Mesenchymal stem cell (in vitro differentiated cells and primary cell): ENCODE data around the gene CFAP65.

Experiments used
- DNase-seq: peaks from one replicate; pipeline ENCODE4 v3.0.0-alpha.2; 2013
- H2AFZ ChIP-seq: one replicate; pipeline ENCODE4 v1.6.1; 2013; ENCODE audit warnings: low read depth, mild to moderate bottlenecking, control low read depth, inconsistent platforms, low read length, moderate library complexity
- H2AK5ac ChIP-seq: 2 replicates; pipeline ENCODE4 v1.6.1; 2013; ENCODE audit warnings: low read length, moderate library complexity, mild to moderate bottlenecking, inconsistent platforms; ENCODE audit not compliant: severe bottlenecking
- H2BK120ac ChIP-seq: one replicate; pipeline ENCODE4 v1.6.1; 2013; ENCODE audit warnings: low read depth, mild to moderate bottlenecking, inconsistent platforms, low read length, moderate library complexity
- H2BK12ac ChIP-seq, 2 experiments: one replicate each; pipeline ENCODE4 v1.6.1; 2013; ENCODE audit warnings: inconsistent platforms in 2 of 2, low read length in 2 of 2, mild to moderate bottlenecking in 2 of 2, moderate library complexity in 2 of 2, control low read depth in 1 of 2
- H2BK15ac ChIP-seq: one replicate; pipeline ENCODE4 v1.6.1; 2013; ENCODE audit warnings: mild to moderate bottlenecking, low read depth, inconsistent platforms; ENCODE audit not compliant: poor library complexity, severe bottlenecking
- H2BK5ac ChIP-seq: 2 replicates; pipeline ENCODE4 v1.6.1; 2013; ENCODE audit warnings: low read depth, mild to moderate bottlenecking, low read length, control low read depth, inconsistent platforms; ENCODE audit not compliant: poor library complexity, severe bottlenecking
- H3K14ac ChIP-seq, 2 experiments: one replicate each; pipeline ENCODE4 v1.6.1; 2013; ENCODE audit warnings: inconsistent platforms in 2 of 2, low read length in 2 of 2, control low read depth in 1 of 2, mild to moderate bottlenecking in 1 of 2, moderate library complexity in 1 of 2
- H3K18ac ChIP-seq, 2 experiments: one replicate each; pipeline ENCODE4 v1.6.1; 2013; ENCODE audit warnings: inconsistent platforms in 2 of 2, low read length in 2 of 2, control low read depth in 1 of 2, low read depth in 1 of 2, mild to moderate bottlenecking in 1 of 2
- H3K23ac ChIP-seq, 2 experiments: one replicate each; pipeline ENCODE4 v1.6.1; 2013; ENCODE audit warnings: inconsistent platforms in 2 of 2, low read length in 2 of 2, mild to moderate bottlenecking in 2 of 2, moderate library complexity in 2 of 2, control low read depth in 1 of 2
- H3K27ac ChIP-seq: 2 replicates; pipeline ENCODE4 v1.5.1; 2013; ENCODE audit warnings: mild to moderate bottlenecking, moderate library complexity, low read length, control low read depth, inconsistent platforms; ENCODE audit not compliant: poor library complexity, severe bottlenecking
- H3K27me3 ChIP-seq, 2 experiments: 2 replicates each; pipeline versions ENCODE4 v1.6.1 to v1.7.0; 2013; ENCODE audit warnings: low read length in 2 of 2, mild to moderate bottlenecking in 2 of 2, moderate library complexity in 2 of 2, control low read depth in 1 of 2, inconsistent platforms in 1 of 2; ENCODE audit not compliant: control insufficient read depth in 1 of 2, insufficient read depth in 1 of 2
- H3K36me3 ChIP-seq, 2 experiments: 2 replicates each; pipeline versions ENCODE4 v1.6.1 to v1.7.0; 2013; ENCODE audit warnings: low read length in 2 of 2, control low read depth in 1 of 2, inconsistent platforms in 1 of 2, low read depth in 1 of 2, mild to moderate bottlenecking in 1 of 2; ENCODE audit not compliant: insufficient read depth in 2 of 2, control insufficient read depth in 1 of 2
- H3K4ac ChIP-seq, 2 experiments: one replicate each; pipeline ENCODE4 v1.6.1; 2013; ENCODE audit warnings: inconsistent platforms in 2 of 2, low read length in 2 of 2, mild to moderate bottlenecking in 2 of 2, moderate library complexity in 2 of 2, control low read depth in 1 of 2, low read depth in 1 of 2
- H3K4me1 ChIP-seq: 2 replicates; pipeline ENCODE4 v1.6.1; 2013; ENCODE audit warnings: low read depth, low read length, control low read depth; ENCODE audit not compliant: control insufficient read depth, insufficient read depth
- H3K4me2 ChIP-seq: 2 replicates; pipeline ENCODE4 v1.6.1; 2013; ENCODE audit warnings: low read length, mild to moderate bottlenecking, inconsistent platforms; ENCODE audit not compliant: poor library complexity, severe bottlenecking
- H3K4me3 ChIP-seq, 2 experiments: 2 replicates each; pipeline versions ENCODE4 v1.5.1 to v1.7.0; 2013; ENCODE audit warnings: low read length in 2 of 2, mild to moderate bottlenecking in 2 of 2, control low read depth in 1 of 2, low read depth in 1 of 2; ENCODE audit not compliant: insufficient read depth in 1 of 2
- H3K79me1 ChIP-seq: replicated peaks from 2 replicates; pipeline ENCODE4 v1.6.1; 2013; ENCODE audit warnings: mild to moderate bottlenecking, control low read depth, low read length, inconsistent platforms; ENCODE audit not compliant: poor library complexity, severe bottlenecking
- H3K9ac ChIP-seq: 2 replicates; pipeline ENCODE4 v1.7.0; 2013; ENCODE audit warnings: mild to moderate bottlenecking, low read length, moderate library complexity
- H3K9me3 ChIP-seq: 2 replicates; pipeline ENCODE4 v1.7.0; 2013; ENCODE audit warnings: mild to moderate bottlenecking, low read length; ENCODE audit not compliant: control insufficient read depth
- H4K8ac ChIP-seq: one replicate; pipeline ENCODE4 v1.6.1; 2013; ENCODE audit warnings: inconsistent platforms, mild to moderate bottlenecking, low read length, moderate library complexity
- H4K91ac ChIP-seq: one replicate; pipeline ENCODE4 v1.6.1; 2013; ENCODE audit warnings: mild to moderate bottlenecking, low read length, inconsistent platforms
- WGBS: methylation state at CpG from one replicate; pipeline ENCODE4 v1.1.7; 2013; ENCODE audit warnings: mixed read lengths; 5-methylcytosine and 5-hydroxymethylcytosine counted together

The CFAP65 gene

GRCh38 chr2:219059725-219060682 is 18.7 kb upstream of the CFAP65 start:
- H2AK5ac ChIP-seq = no peak overlapping the region
- H3K4ac ChIP-seq = no peak overlapping the region
- H2BK5ac ChIP-seq = no peak overlapping the region
- no peak overlapping the region for H2BK12ac ChIP-seq
- H3K18ac ChIP-seq = no peak overlapping the region
- peaks cover 80% of the 10 kb centered on the region in 2 experiments for H3K27me3 ChIP-seq
- no peak overlapping the region for H3K23ac ChIP-seq
- no peak overlapping the region for H3K4me2 ChIP-seq
- H3K9ac ChIP-seq = no peak overlapping the region
- 14% methylated on average over 60 of the region's 81 CpGs for WGBS
- no peak overlapping the region for H3K14ac ChIP-seq
- H2BK120ac ChIP-seq = no peak overlapping the region
- no peaks in the 10 kb centered on the region for H3K36me3 ChIP-seq
- H3K79me1 ChIP-seq = no peaks in the 10 kb centered on the region
- DNase-seq = no peak
- H2BK15ac ChIP-seq = no peak overlapping the region
- H2AFZ ChIP-seq = no peak overlapping the region
- no peak overlapping the region for H4K8ac ChIP-seq
- H3K27ac ChIP-seq = no peak overlapping the region
- H3K4me1 ChIP-seq = peaks cover 38% of the 10 kb centered on the region
- H3K9me3 ChIP-seq = no peaks in the 10 kb centered on the region
- no peak overlapping the region for H4K91ac ChIP-seq
- no peak overlapping the region for H3K4me3 ChIP-seq

- Histone ChIP-seq H2BK5ac (no peak overlapping the region), H2BK15ac (no peak overlapping the region), H3K79me1 (no peaks in the 10 kb centered on the region), H3K9ac (no peak overlapping the region), H3K9me3 (no peaks in the 10 kb centered on the region), H2BK12ac (no peak overlapping the region), H3K27me3 (peaks cover 85 to 86% of the 10 kb centered on the region in 2 experiments), H3K18ac (no peak overlapping the region), H3K4ac (no peak overlapping the region), H3K27ac (no peak overlapping the region), H2AK5ac (no peak overlapping the region), H3K4me3 (no peak overlapping the region), H4K8ac (no peak overlapping the region), H3K36me3 (no peaks in the 10 kb centered on the region), H2AFZ (no peak overlapping the region), H3K4me1 (peaks cover 38% of the 10 kb centered on the region), H3K14ac (no peak overlapping the region), H3K4me2 (no peak overlapping the region), H3K23ac (no peak overlapping the region), H2BK120ac (no peak overlapping the region), H4K91ac (no peak overlapping the region)
- no peak for DNase-seq
- WGBS = 14% methylated on average over 17 of the region's 17 CpGs
Measured at GRCh38 chr2:219059375-219059724, 18.0 kb upstream of the CFAP65 start.

GRCh38 chr2:219058541-219059374 is 17.4 kb upstream of the CFAP65 start:
- H3K4ac ChIP-seq = no peak overlapping the region
- H2AFZ ChIP-seq = no peak overlapping the region

More at GRCh38 chr2:219058541-219059374, 17.4 kb upstream of the CFAP65 start:
- H3K18ac ChIP-seq = no peak overlapping the region
- H3K14ac ChIP-seq = no peak overlapping the region
- H2BK12ac ChIP-seq = no peak overlapping the region
- no peaks in the 10 kb centered on the region for H3K9me3 ChIP-seq
- no peak overlapping the region for H4K91ac ChIP-seq
- no peak overlapping the region for H4K8ac ChIP-seq
- H2BK120ac ChIP-seq = no peak overlapping the region
- H2BK15ac ChIP-seq = no peak overlapping the region
- WGBS = 22% methylated on average over 42 of the region's 42 CpGs
- no peak for DNase-seq
- H3K23ac ChIP-seq = peak overlapping the region in 1 of 2 experiments; percentile 48
- no peak overlapping the region for H3K4me2 ChIP-seq
- H3K36me3 ChIP-seq = no peaks in the 10 kb centered on the region
- H2AK5ac ChIP-seq = no peak overlapping the region
- H3K27ac ChIP-seq = no peak overlapping the region
- H3K4me3 ChIP-seq = no peak overlapping the region
- no peak overlapping the region for H3K9ac ChIP-seq
- no peaks in the 10 kb centered on the region for H3K79me1 ChIP-seq
- no peak overlapping the region for H2BK5ac ChIP-seq
- H3K4me1 ChIP-seq = peaks cover 38% of the 10 kb centered on the region
- peaks cover 88 to 92% of the 10 kb centered on the region in 2 experiments for H3K27me3 ChIP-seq
